ENCODE measurements around the gene C1QTNF4.

GRCh38 chr11:47541070-47541469, 53.1 kb downstream of the C1QTNF4 start:
- TF ChIP-seq CTCF (IDR thresholded peaks at IDR 0.05; ENCODE audit: low read length): no peak
- TF ChIP-seq EZH2 (IDR thresholded peaks at IDR 0.05; ENCODE audit: borderline replicate concordance, low read length): no peak
